ENCODE measurements around the gene PRKAG1.

Gene PRKAG1

GRCh38 chr12:49037111-49037946 lies 18.8 kb upstream of the PRKAG1 start:
- DNase-seq (ENCODE audit: insufficient read length, low spot score): no peak
- no peak for FAIRE-seq
- TF ChIP-seq CTCF (IDR thresholded peaks at IDR 0.05; ENCODE audit: insufficient read depth, missing control alignments): no peak

DNA sequence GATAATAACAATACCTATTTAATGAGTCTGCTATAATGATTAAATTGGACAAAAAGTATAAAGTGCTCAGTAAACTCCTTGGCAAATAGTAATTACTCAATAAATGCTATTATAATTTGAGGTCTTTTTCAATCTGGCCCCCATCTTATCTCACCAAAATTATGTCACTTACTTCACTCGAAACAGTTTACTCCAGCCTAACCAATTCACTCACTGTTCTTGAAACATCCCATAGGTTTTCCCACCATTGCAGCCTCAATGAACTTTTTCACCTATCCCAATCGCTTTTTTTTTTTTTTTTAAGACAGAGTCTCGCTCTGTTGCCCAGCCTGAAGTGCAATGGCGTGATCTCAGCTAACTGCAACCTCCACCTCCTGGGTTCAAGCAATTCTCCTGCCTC lies 17.5 kb upstream of the PRKAG1 start:
- DNase-seq (ENCODE audit: insufficient read length, low spot score) (no peak), FAIRE-seq (no peak)
- no peak for TF ChIP-seq CTCF (IDR thresholded peaks at IDR 0.05; ENCODE audit: insufficient read depth, missing control alignments)

GRCh38 chr12:49034286-49034622 lies 15.7 kb upstream of the PRKAG1 start:
- FAIRE-seq (no peak), DNase-seq (ENCODE audit: insufficient read length, low spot score) (no peak)
- no peak for TF ChIP-seq CTCF (IDR thresholded peaks at IDR 0.05; ENCODE audit: insufficient read depth, missing control alignments)

- TF ChIP-seq CTCF (IDR thresholded peaks at IDR 0.05; ENCODE audit: insufficient read depth, missing control alignments): no peak
Observed at GRCh38 chr12:49033611-49034285, 15.2 kb upstream of the PRKAG1 start.

GRCh38 chr12:49032679-49033447 lies 14.3 kb upstream of the PRKAG1 start:
- DNase-seq (ENCODE audit: insufficient read length, low spot score) (no peak), FAIRE-seq (no peak)
- TF ChIP-seq CTCF (IDR thresholded peaks at IDR 0.05; ENCODE audit: insufficient read depth, missing control alignments): no peak

More at GRCh38 chr12:49033611-49034285, 15.2 kb upstream of the PRKAG1 start:
- DNase-seq (ENCODE audit: insufficient read length, low spot score): no peak
- no peak for FAIRE-seq

GRCh38 chr12:49032276-49032675 lies 13.7 kb upstream of the PRKAG1 start:
- no peak for TF ChIP-seq CTCF (IDR thresholded peaks at IDR 0.05; ENCODE audit: insufficient read depth, missing control alignments)
- FAIRE-seq (no peak), DNase-seq (ENCODE audit: insufficient read length, low spot score) (no peak)

Data from D721Med (cell line).